DMS 273 (cell line): ENCODE results near the gene TAOK3.
A peak's percentile ranks its signal among the peaks of the same experiment; 100 is the strongest.
"Not testable (repeated sequence)": the region's sequence is repeated elsewhere in the genome, so short reads cannot be mapped to it uniquely, and the experiment has no call there.

Experiments
- DNase-seq: peaks from one replicate; lab custom pipeline; 2025; ENCODE audit not compliant: unreplicated experiment; lab: John Stamatoyannopoulos, UW

TAOK3 gene

GRCh38 chr12:118304093-118304492 is 68.6 kb downstream of the TAOK3 start:
- DNase-seq: no peak

DNA sequence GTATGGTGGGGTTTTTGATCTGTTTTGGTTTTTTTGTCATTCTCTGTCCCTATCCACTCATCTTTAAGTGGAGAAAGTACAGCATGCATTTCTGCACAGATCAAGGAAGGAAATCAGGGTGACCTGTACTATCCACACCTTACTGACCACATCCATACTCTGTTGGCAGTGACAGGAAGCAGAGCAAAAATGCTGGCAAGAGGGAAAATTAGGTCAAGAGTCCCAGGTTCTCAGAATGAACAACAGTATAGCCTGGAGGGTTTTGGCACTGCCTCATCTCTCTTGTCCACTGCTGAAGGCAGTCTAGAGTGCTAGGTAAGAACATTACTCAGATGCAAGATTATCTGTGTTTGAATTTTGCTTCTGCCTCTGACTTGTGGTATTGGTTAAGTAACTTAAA is 70.7 kb downstream of the TAOK3 start:
- DNase-seq: no peak

DNA sequence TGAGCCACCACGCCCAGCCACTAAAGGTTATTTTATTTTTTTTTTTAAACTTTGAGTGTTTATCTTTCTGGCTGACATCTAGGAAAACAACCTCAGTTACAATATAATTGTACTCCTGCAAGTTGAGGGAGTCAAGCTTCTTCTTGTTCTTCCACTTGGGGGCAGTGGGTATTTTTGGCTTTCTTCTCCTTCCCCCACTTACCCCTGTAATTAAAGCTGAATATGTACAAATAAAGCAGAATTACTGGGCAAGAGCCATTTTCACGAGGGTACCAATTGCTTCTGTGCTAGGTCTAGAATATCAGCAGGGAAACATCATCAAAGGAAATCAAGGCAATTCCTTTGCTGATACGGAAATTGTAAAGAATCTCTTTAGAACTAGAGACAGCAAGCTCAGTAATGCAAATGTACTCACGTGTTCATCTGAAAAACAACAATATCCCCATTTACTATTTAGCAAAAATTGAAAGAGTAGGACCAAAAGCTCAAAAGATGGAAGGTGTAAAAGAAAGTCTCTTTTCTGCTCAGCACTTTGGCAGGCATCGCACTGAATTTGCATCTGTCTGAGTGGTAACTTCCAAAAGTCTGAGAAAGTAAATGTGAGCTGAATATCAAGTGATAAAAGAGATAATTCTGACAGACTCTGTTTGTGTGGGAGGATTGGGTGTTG is 72.8 kb downstream of the TAOK3 start:
- no peak for DNase-seq

DNA sequence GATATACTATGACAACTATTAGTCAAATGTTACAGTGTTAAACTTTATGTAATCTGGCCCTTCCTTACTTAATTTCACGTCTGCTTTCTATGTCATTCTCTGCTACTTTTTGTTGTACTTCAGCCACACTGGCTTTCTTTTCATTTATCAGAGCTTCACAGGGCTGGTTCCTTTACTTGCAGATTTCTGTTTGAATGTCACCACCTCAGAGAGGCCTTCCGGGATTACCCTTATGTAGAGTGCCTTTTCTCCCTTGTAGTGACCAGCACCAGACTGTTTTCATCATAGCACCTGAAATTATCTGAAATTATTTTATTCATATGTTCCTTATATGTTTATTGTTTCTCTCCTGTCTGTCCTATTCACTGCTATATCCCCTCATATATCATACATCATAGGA is 75.4 kb downstream of the TAOK3 start:
- DNase-seq: no peak

- DNase-seq: no peak
Observed at GRCh38 chr12:118292836-118293235, 79.9 kb downstream of the TAOK3 start.

DNA sequence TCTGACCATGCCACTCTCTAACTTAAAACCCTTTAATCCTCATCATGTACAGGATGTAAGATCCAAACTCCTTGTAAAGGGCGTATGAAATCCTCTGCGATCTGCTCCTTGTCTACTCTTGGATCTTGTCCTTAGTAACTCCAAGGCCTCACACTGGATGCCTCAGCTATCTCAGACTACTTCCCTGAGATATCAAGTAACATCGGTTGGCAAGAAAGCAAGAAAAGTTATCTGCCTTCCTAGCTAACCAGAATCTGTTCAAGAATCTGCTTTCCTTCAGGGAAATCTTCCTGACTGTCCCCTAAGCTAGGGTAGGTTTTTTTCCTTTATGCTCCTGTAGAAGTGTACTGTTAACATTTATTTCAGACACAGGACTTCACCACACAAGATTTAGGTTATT is 82.6 kb downstream of the TAOK3 start:
- peak; percentile 43 for DNase-seq

- peak; percentile 68 for DNase-seq
Observed at GRCh38 chr12:118288174-118288573, 84.5 kb downstream of the TAOK3 start.

- DNase-seq: no peak
Observed at GRCh38 chr12:118287728-118288127, 85.0 kb downstream of the TAOK3 start.

GRCh38 chr12:118282767-118283166 is 89.9 kb downstream of the TAOK3 start:
- DNase-seq: no peak

- not testable (repeated sequence) for DNase-seq
Observed at GRCh38 chr12:118278288-118278687, 94.4 kb downstream of the TAOK3 start.

GRCh38 chr12:118274066-118274465 is 98.6 kb downstream of the TAOK3 start:
- no peak for DNase-seq

- no peak for DNase-seq
Observed at GRCh38 chr12:118271770-118272417, 100.8 kb downstream of the TAOK3 start.

DNA sequence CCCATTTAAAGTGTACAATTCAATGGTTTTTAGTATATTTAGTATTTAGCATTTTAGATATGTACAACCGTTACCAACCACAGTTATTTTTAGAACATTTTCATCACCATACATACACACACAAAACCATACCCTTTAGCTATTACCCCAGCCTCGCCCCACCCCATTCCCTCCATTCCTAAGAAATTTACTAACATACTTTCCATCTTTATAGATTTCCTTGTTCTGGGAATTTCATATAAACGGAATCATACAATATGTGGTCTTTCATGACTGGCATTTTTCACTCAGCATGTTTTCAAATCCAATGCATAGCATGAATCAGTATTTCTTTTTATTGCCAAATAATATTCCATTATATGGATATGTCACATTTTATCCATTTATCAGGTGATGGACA is 101.5 kb downstream of the TAOK3 start:
- no peak for DNase-seq

DNA sequence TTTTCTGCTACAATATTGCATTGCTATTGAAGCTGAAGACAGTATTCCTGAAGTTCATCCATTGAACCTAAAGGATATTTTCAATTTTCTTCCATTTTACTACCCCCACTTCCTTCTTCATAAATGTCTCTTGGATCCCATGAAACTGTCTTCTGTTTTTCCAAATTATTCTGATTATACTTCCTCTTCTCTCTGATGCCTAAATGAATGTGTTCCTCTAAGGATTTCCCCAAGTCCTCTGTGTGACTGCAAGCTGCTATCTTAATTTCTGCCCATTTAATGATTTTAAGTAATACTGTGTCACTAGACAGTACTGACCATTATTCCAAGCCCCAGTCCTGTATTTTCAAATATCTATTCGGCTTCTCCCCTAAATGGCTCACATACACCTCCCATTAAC is 102.9 kb downstream of the TAOK3 start:
- no peak for DNase-seq

DNA sequence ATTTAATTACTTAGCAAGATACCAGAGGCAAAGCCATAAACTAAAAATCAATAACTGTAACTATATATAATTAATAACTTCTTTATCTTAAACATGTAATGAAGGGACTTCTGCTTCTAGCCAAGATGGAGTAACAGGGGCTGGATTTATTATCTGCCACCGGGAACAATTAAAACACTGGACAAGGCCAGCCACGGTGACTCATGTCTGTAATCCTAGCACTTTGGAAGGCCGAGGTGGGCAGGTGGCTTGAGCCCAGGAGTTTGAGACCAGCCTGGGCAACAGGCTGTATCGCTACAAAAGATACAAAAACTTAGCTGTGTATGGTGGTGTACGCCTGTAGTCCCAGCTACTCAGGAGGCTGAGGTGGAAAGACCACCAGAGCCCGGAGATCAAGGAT is 113.6 kb downstream of the TAOK3 start:
- DNase-seq: no peak

- no peak for DNase-seq
Observed at GRCh38 chr12:118256352-118256751, 116.4 kb downstream of the TAOK3 start.

DNA sequence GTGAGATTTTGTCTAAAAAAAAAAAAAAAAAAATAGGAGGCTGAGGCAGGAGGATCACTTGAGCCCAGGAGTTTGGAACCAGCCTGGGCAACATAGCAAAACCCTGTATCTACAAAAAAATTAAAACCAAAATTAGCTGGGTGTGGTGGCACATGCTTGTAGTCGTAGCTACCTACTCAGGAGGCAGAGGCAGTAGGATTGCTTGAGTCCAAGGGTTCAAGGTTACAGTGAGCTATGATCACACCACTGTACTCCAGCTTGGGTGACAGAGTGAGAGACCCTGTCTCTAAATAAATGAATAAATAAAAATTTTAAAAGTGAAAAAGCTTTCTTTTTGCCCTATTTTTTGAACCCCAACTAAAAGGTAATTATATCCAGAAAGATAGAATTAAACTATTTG is 123.2 kb downstream of the TAOK3 start:
- no peak for DNase-seq

GRCh38 chr12:118245886-118246285 is 126.8 kb downstream of the TAOK3 start:
- not testable (repeated sequence) for DNase-seq

DNA sequence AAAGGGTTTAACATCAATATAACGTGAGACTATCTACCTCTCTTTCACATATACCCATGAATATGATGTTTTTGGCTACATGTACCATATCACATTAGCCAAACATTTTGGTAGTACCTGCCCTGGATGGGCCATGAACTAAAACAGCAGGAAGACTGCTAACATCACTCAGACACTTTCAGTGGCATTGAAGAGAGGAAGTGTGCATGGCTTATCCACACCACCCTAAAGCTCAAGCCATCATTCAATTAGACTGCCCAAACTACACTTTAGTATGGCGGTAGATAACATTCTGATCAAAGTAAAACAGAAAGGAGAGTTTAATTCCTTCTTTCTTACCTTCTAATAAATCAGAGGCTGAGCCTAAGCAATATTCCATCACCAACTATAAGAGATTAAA is 133.8 kb downstream of the TAOK3 start:
- DNase-seq: no peak

GRCh38 chr12:118237908-118238307 is 134.8 kb downstream of the TAOK3 start:
- DNase-seq: no peak

DNA sequence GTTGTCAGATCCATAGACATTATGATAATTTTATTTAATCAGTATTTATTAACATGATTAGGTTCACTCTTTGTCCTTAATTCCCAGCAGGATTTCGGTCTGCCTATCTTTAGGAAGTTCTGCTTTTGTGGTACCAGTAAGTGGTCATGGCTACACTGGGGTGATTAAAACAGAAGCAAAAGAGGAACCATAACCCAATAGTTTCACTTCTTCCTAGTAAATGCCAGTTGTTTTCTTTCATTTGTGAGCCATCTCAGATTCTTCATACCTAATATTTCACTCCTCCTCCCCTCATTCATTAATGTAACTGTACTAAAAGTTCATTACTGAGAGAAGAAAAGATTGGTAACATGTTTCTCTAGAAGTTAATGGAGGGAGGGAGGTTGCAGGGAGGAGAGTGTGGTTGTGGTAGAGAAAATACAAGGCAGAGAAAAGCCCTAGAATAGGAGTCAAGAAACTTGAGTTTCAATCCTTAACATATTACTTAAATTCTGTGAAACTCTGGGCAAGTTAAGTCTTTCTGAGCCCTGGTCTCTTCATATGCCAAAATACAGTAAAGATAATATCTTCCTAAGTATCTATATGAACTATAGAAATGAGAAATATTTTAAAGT is 135.5 kb downstream of the TAOK3 start:
- DNase-seq: no peak

GRCh38 chr12:118220702-118221101 is 152.0 kb downstream of the TAOK3 start:
- DNase-seq: no peak

GRCh38 chr12:118219772-118220171 is 152.9 kb downstream of the TAOK3 start:
- no peak for DNase-seq
